Globus pallidus (tissue), 1 donor: Measurements from ENCODE around the gene PRAC2.

Experiments used
- DNase-seq: peaks from one replicate; pipeline ENCODE4 v3.0.0-alpha.2; 2015; ENCODE audit warnings: low spot score

The PRAC2 gene

DNA sequence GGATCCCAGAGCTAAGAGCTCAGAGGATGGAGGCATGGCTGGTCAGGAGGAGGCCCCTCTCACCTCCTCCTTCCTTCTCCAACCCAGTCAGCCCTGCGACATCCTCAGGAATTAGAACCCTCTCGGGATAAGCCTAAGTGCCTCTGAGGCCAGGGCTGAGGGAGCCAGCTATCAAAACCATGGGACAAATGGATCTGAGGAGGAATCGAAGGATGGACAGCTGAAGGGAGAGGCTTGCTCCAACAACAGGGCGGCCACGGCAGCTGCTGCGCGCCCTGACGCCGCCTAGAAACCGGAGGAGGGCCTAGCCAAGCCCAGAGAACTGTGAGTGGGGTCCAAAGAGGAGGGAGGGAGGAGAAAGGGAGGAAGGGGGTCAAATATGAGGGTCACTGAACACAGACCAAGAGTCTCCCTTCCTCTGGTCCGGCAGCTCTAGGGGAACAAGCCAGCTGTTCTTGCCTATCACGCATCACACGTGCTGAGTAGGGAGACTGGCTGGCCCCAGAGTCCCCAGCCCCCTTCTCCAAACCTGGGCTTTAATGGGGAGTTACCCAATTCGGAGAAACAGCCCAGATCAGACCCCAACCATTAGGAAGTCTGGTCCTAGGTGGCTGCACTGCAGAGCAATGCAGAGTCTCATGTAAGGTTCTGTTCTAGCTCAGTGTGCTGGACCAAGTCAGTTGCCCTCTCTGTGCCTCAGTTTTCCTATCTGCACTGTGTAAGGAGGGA is 11.5 kb downstream of the PRAC2 start:
- DNase-seq: no peak

GRCh38 chr17:48735062-48735351 is 12.0 kb downstream of the PRAC2 start:
- DNase-seq: no peak

DNA sequence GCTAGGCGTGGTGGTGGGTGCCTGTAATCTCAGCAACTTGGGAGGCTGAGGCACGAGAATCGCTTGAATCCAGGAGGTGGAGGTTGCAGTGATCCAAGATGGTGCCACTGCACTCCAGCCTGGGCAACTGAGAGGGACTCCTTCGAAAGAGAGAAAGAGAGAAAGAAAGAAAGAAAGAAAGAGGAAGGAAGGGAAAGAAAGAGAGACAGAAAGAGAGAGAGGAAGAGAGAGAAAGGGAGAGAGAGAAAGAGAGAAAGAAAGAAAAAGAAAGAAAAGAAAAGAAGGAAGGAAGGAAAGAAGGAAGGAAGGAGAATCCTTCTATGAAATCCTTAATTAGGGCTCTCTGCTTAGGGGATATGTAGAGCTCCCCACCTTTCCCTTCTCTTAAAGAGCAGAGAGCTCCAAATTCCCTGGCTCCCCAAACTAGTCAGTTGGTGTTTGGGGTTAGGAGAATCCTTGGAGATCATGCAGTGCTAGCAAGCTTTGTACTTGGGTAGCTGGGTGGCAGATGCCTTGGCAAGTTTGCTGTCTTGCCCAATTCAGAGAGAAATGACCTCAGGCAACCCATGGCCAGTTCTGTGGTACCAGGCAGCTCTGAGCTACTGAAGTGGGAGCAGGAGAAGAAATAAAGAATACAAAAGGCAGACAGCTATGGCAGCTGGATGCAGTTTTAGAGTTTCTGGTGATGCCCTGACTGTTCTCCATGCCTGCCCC is 14.5 kb downstream of the PRAC2 start:
- no peak for DNase-seq

DNA sequence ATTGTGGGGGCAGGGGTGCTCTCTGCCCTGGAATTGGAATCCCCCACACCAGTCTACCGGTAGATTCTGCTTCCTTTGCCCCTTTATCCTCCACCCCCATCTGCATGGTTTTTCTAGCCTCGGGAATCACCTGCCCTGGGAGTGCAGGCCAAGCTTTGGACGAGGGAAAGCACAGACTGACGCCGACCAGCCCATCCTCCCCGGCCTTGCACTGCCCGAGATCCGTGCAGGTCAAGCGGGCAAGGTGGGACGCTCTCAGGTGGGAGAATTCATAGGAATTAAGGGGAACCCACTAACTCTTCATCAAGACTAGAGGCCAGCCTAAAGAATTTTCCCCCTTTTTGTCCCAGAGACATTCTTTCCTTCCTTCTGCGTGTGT is 15.4 kb downstream of the PRAC2 start:
- DNase-seq: no peak

- DNase-seq: no peak
These were observed 16.0 kb downstream of the PRAC2 start for GRCh38 chr17:48738803-48739526.

GRCh38 chr17:48740537-48740936 is 17.6 kb downstream of the PRAC2 start:
- DNase-seq: no peak

DNA sequence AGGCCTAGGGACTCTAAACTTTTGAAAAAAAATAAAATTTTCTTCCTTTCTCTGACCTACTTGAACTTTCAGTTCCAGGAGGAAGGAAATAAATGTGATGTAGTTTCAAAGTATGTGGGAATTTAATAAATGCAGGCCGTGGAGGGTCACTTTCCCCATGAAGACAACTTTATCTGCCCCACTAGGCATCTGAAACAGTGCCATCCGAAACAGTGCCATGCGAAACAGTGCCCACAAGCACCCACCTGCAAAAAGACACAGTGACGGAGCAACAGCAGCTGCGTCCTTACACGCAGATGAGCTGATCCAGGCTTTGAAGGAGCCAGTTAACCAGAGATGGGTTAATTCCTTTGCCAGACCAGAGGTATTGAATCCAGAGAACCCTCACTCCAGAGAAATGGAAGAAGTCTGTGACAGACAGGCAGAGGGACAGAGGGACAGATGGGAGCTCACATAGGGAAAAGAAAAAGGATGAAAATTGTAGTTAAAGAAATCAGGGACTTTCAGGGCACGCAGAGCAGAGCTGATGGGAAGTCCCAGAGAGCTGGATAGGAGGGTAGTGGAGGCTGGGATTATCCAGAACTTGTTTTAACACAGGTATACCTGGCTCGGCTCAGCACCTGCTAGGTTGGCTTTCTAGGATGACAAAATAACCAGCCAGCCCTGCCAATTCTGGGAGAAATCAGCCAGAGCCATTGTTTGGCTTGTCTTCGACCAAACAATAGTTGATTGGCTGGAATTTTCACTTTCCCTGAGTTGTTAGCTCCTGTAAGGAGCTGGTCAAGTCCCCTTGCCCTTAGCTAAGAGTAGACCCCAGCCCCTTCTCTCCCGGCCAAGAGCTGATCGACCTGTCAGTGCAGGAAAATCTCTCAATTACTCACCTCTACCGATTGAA is 22.6 kb downstream of the PRAC2 start:
- DNase-seq: no peak

DNA sequence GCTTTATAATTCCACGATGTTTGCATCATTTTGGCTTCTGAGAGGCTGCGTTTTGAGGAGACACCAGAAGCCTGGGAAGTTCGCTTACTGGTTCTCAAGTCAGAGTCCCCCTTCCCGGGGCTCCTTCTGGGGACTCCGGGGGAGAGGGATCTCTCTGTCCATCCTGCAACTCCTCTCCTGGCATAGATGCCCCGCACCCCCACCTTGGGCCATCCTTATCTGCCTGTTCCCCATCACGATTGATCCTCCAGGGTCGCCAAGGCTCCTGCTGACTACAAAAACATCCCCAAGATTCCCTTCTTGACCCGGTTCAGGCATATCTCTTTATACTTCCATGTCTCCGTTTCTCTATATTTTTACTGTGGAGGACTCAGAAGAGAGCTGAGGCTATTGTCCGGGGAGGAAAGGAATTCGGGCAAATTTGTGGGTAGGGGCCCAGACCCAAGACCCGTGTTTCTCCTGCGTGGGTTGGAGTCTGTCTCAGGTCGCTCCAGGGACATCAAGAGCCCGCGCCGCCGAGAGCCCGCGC is 24.0 kb downstream of the PRAC2 start:
- DNase-seq: no peak

- DNase-seq: no peak
These were observed 24.7 kb downstream of the PRAC2 start for GRCh38 chr17:48747445-48748363.

DNA sequence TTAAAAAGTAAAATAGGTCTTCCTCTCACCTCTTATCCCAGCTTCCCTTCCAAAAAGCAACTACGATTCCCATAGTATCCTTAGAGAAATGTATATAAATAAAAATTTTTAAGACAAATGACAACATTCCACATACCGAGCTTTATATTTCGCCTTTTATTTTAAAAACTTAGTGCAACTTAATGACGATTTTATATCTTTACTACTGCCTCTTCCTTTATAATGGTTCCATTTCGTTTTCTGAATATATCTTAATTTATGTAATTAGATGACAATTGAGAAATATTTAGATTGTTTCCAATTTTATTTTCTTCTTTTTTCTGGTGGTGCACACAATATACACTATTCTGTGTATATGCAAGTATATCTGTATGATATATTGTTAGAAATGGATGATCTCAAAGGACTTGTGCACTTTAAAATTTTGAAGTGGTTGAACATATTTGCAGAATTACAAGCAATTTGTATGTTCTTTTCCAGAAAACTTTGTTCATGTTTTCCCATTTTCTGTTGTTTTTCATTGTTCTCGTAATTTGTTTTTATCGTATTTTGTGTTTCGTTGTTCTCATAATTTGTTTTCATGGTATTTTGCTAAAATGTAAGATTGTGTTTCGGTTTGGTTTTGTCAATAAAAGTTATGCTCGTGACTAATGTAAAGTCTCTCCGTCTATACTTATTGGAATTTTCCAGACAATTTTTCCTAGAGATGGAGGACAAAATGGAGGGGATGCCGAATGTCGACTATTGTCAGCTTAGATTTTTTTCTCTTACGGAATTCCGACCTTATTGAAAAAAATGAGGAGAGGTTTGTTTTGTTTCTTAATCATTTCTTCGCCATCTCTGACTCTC is 26.0 kb downstream of the PRAC2 start:
- no peak for DNase-seq

- no peak for DNase-seq
These were observed 26.9 kb downstream of the PRAC2 start for GRCh38 chr17:48749621-48750553.

- no peak for DNase-seq
These were observed 28.2 kb downstream of the PRAC2 start for GRCh38 chr17:48751172-48751571.

DNA sequence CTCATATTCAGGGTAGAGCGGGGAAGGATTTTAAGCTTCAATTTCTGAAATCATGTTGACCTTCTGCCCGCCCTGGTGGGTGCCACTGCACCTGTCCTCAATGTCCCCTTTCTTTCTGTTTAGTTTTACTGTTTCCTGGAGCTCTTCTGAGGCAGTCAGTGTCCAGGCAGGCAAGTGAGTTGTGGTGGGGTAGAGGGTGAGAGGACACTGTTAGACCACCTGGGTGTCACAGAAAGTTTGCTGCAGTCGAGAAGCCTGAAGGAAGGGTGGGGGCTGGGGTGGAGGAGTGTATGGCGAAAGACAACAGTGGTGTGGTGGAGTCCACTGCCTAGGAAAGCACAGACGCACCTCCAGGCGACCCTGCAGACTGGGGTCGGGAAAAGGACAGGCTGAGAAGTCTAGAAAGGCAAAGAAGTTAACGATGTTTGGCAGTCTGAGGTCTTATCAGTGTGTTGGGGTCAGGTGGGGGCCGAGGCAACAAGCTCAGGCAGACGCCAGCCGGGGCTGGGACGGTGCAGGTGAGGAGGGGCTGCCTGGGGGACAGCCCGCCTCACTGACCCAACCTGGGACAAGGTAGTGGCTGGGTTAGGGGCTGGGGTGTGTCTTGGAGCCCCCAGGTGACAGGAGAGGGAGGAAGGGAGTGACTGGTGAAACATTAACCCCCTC is 28.9 kb downstream of the PRAC2 start:
- DNase-seq: no peak

GRCh38 chr17:48752399-48753288 is 29.7 kb downstream of the PRAC2 start:
- no peak for DNase-seq

GRCh38 chr17:48753794-48754499 is 31.0 kb downstream of the PRAC2 start:
- no peak for DNase-seq

- DNase-seq: no peak
These were observed 31.7 kb downstream of the PRAC2 start for GRCh38 chr17:48754500-48755261.
